GM19452 (cell line): ENCODE data around the gene CGRRF1.

Experiments used
- ATAC-seq: cut with Tn5 transposase; IDR thresholded peaks from one replicate; pipeline ENCODE4 v1.9.1; 2021; ENCODE audit not compliant: unreplicated experiment

The CGRRF1 gene

GRCh38 chr14:54509546-54510501 lies at the start of gene CGRRF1:
Gene CGRRF1, plus strand, starts transcription at chr14:54509906. Its CDS starts 54 bp downstream, at chr14:54509960.
- ATAC-seq: peak; percentile 98

- ATAC-seq: no peak
These were observed 47.7 kb upstream of the CGRRF1 start for GRCh38 chr14:54462048-54462447.

GRCh38 chr14:54465654-54466053 lies 44.1 kb upstream of the CGRRF1 start:
- ATAC-seq: no peak

- no peak for ATAC-seq
These were observed 42.4 kb upstream of the CGRRF1 start for GRCh38 chr14:54467280-54467679.

- ATAC-seq: no peak
These were observed 39.0 kb upstream of the CGRRF1 start for GRCh38 chr14:54470701-54471100.

- no peak for ATAC-seq
These were observed 38.1 kb upstream of the CGRRF1 start for GRCh38 chr14:54471641-54472040.

GRCh38 chr14:54472315-54472714 lies 37.4 kb upstream of the CGRRF1 start:
- ATAC-seq: no peak

GRCh38 chr14:54474232-54474793 lies 35.4 kb upstream of the CGRRF1 start:
- ATAC-seq: no peak

- ATAC-seq: no peak
These were observed 34.4 kb upstream of the CGRRF1 start for GRCh38 chr14:54475187-54475899.

- ATAC-seq: no peak
These were observed 33.8 kb upstream of the CGRRF1 start for GRCh38 chr14:54475911-54476310.

GRCh38 chr14:54478636-54479215 lies 31.0 kb upstream of the CGRRF1 start:
- no peak for ATAC-seq

GRCh38 chr14:54480830-54481562 lies 28.7 kb upstream of the CGRRF1 start:
- ATAC-seq: no peak

- no peak for ATAC-seq
These were observed 28.0 kb upstream of the CGRRF1 start for GRCh38 chr14:54481695-54482094.

- ATAC-seq: no peak
These were observed 26.5 kb upstream of the CGRRF1 start for GRCh38 chr14:54483073-54483745.

GRCh38 chr14:54483846-54484245 lies 25.9 kb upstream of the CGRRF1 start:
- no peak for ATAC-seq

- ATAC-seq: no peak
These were observed 23.0 kb upstream of the CGRRF1 start for GRCh38 chr14:54486685-54487084.

GRCh38 chr14:54487771-54488170 lies 21.9 kb upstream of the CGRRF1 start:
- ATAC-seq: no peak

GRCh38 chr14:54488318-54488645 lies 21.4 kb upstream of the CGRRF1 start:
- peak; percentile 9 for ATAC-seq

GRCh38 chr14:54488646-54489317 lies 20.9 kb upstream of the CGRRF1 start, which contains the start of gene GMFB:
Gene GMFB, minus strand, starts transcription at chr14:54488980. Its CDS starts 53 bp downstream, at chr14:54488927.
- ATAC-seq: peak; percentile 86

GRCh38 chr14:54489318-54489683 lies 20.4 kb upstream of the CGRRF1 start:
- ATAC-seq: no peak
